ENCODE results near the gene GAS6. TPM values are rescaled to one million over a fixed set of nuclear protein-coding genes. Genes with fewer than 3 reads are reported as not detected.
"Not testable (repeated sequence)": the region's sequence is repeated elsewhere in the genome, so short reads cannot be mapped to it uniquely, and the experiment has no call there.

The GAS6 gene
- total RNA-seq = 100 to 1,000 TPM in 1 of 4 donors, 10 to 100 TPM in 3; 43.0 to 112 (median 68.5) TPM

GRCh38 chr13:113863524-113864272 is at the start of gene GAS6:
TSS of gene GAS6 (minus strand) at chr13:113864076. CDS start at chr13:113863920, 156 bp downstream.
- H3K27me3 ChIP-seq = peaks cover 0 to 10% (median 0%) of the 10 kb centered on the region in 4 donors
- H3K27ac ChIP-seq = peak within 1 kb of the TSS; percentile 85 to 92 (median 90)
- peaks cover 32 to 55% (median 39%) of the 10 kb centered on the region in 3 donors for H3K4me1 ChIP-seq
- DNase-seq = no peak
- peak in 2 of 4 donors; percentile 14 to 26 for TF ChIP-seq POLR2A (IDR thresholded peaks at IDR 0.05)
- TF ChIP-seq, protein P1, sequence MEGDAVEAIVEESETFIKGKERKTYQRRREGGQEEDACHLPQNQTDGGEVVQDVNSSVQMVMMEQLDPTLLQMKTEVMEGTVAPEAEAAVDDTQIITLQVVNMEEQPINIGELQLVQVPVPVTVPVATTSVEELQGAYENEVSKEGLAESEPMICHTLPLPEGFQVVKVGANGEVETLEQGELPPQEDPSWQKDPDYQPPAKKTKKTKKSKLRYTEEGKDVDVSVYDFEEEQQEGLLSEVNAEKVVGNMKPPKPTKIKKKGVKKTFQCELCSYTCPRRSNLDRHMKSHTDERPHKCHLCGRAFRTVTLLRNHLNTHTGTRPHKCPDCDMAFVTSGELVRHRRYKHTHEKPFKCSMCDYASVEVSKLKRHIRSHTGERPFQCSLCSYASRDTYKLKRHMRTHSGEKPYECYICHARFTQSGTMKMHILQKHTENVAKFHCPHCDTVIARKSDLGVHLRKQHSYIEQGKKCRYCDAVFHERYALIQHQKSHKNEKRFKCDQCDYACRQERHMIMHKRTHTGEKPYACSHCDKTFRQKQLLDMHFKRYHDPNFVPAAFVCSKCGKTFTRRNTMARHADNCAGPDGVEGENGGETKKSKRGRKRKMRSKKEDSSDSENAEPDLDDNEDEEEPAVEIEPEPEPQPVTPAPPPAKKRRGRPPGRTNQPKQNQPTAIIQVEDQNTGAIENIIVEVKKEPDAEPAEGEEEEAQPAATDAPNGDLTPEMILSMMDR (IDR thresholded peaks at IDR 0.05) = peak in 3 of 6 experiments; percentile 6 to 24 (median 15)
- H3K9me3 ChIP-seq = no peaks in the 10 kb centered on the region
- 0% methylated on average over 4 to 10 of the region's 116 CpGs for WGBS, 2 donors
- peak within 1 kb of the TSS; percentile 63 to 96 (median 71) for H3K4me3 ChIP-seq
- intact Hi-C loops (cut with DNase I) = no loop called here
- H3K36me3 ChIP-seq = no peaks in the 10 kb centered on the region

DNA sequence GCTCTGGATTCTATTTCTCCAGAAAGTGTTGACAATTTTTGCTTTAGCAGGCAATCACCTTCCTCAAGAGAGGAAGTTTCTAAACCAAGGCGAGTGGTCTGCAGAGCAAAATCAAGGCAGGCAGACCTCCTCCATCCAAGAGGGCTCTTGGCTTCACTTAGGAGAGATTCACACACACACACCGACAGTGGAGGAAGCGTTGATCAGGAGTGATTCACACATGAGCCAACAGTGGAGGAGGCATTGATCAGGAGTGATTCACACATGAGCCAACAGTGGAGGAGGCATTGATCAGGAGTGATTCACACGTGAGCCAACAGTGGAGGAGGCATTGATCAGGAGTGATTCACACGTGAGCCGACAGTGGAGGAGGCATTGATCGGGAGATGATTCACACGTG is 49.5 kb upstream of the GAS6 start:
- DNase-seq; H3K4me1 ChIP-seq; H3K9me3 ChIP-seq; H3K27ac ChIP-seq; H3K4me3 ChIP-seq; H3K36me3 ChIP-seq; intact Hi-C loops (cut with DNase I): not testable (repeated sequence)
- peaks cover 0 to 56% (median 2%) of the 10 kb centered on the region in 4 donors for H3K27me3 ChIP-seq
- WGBS, 2 donors = 37 to 45% methylated on average over 6 to 8 of the region's 8 CpGs

- Histone ChIP-seq H3K9me3 (no peaks in the 10 kb centered on the region), H3K36me3 (no peaks in the 10 kb centered on the region), H3K27ac (no peak overlapping the region), H3K4me3 (no peak overlapping the region), H3K4me1 (peaks cover 0 to 7% (median 0%) of the 10 kb centered on the region in 3 donors), H3K27me3 (peaks cover 0 to 54% (median 2%) of the 10 kb centered on the region in 4 donors)
- TF ChIP-seq, protein P1 (IDR thresholded peaks at IDR 0.05) = no peak
- no peak for TF ChIP-seq POLR2A (IDR thresholded peaks at IDR 0.05)
- intact Hi-C loops (cut with DNase I) = no loop called here
- WGBS, 2 donors = 54 to 60% methylated on average over 3 of the region's 3 CpGs
- no peak for DNase-seq
Observed at GRCh38 chr13:113912596-113912995, 48.7 kb upstream of the GAS6 start.

- Histone ChIP-seq H3K4me1 (peaks cover 0 to 7% (median 0%) of the 10 kb centered on the region in 3 donors), H3K4me3 (no peak overlapping the region), H3K9me3 (no peaks in the 10 kb centered on the region), H3K27me3 (peaks cover 0 to 14% (median 0%) of the 10 kb centered on the region in 4 donors), H3K36me3 (no peaks in the 10 kb centered on the region), H3K27ac (peak overlapping the region in 2 of 4 donors; percentile 19 to 27)
- intact Hi-C loops (cut with DNase I) = loop anchor here (5.0 kb wide), 1 partner anchor 91 kb away; no protein-coding TSS in a partner anchor
- TF ChIP-seq, protein P1 (IDR thresholded peaks at IDR 0.05) = no peak
- TF ChIP-seq POLR2A (IDR thresholded peaks at IDR 0.05) = no peak
- no peak for DNase-seq
- 41 to 47% methylated on average over 11 to 14 of the region's 17 CpGs for WGBS, 2 donors
Observed at GRCh38 chr13:113907635-113908617, 44.0 kb upstream of the GAS6 start.

DNA sequence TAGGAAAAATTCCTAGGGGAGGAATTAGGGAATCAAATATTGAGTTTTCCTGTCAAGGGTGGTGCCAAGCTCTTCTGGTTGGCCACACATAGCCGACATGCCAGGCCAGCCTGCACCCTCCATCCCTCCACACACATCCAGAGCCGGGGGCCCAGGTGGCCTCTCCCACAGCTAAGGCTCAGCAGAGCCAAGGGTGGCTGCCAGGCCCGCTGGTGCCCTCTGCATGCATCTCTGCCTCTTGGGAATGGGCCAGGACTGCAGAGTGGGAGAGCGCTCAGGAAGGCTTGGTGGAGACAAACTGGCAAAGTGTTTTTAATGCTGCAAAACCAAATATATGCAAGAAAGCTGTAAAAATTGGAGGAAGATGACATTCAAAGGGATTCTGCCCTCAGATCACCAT is 42.7 kb upstream of the GAS6 start:
- Histone ChIP-seq H3K27me3 (peaks cover 0 to 6% (median 0%) of the 10 kb centered on the region in 4 donors), H3K36me3 (no peaks in the 10 kb centered on the region), H3K4me3 (no peak overlapping the region), H3K27ac (peak overlapping the region in 2 of 4 donors; percentile 7 to 14), H3K4me1 (peaks cover 0 to 7% (median 0%) of the 10 kb centered on the region in 3 donors), H3K9me3 (no peaks in the 10 kb centered on the region)
- no peak for DNase-seq
- intact Hi-C loops (cut with DNase I) = loop anchor here (5.0 kb wide), 1 partner anchor 89 kb away; no protein-coding TSS in a partner anchor
- 60 to 98% methylated on average over 3 to 4 of the region's 4 CpGs for WGBS, 2 donors
- TF ChIP-seq, protein P1 (IDR thresholded peaks at IDR 0.05) = no peak
- no peak for TF ChIP-seq POLR2A (IDR thresholded peaks at IDR 0.05)
